Measurements from ENCODE around the gene PHRF1. TPM values are rescaled to one million over a fixed set of nuclear protein-coding genes. Genes with fewer than 3 reads are reported as not detected.

Gene PHRF1
- polyA plus RNA-seq, 1 of the 3 experiments (the other 2 are of a cell fraction), result 22.7 TPM

DNA sequence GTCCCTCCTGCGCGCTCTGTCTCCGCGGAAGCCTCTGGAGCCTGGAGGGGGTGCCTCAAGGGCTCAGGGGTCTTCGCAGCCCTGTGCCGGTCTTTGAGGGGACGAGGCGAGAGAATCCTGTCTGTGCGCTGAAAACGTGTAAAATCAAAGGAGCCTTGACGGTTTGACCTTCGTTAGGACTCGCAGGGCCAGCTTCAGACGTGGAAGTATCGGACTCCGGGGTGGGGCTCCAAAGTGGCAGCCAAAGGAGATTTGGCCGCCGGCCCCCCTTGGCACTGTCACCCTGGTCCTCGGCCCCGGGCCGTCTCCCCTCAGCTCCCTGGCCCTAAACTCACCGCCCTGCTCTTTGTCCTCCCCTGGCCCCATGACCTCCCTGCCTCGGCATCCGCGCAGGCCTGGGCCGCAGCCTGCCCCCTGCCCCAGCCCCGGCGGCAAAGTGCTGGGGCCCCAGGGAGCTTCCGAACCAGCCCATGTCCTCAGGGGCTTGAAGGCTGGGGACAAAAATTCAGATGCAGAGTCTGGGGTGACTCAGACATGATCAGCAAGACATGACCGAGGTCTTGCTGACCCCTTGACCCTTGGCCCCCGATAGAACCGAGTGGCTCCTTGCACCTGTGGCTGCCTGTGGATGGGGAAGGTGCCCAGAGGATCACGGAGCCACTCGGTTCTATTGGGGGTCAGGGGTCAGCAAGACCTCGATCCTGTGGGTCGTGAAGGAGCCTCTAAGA, 6.9 kb upstream of the PHRF1 start:
- TF ChIP-seq SMC3 (IDR thresholded peaks at IDR 0.05; ENCODE audit: low read depth, low read length) (no peak), ELF1 (IDR thresholded peaks at IDR 0.05) (no peak), FOXJ3 (CRISPR knock-in tag; IDR thresholded peaks at IDR 0.05) (no peak), FOSL2 (IDR thresholded peaks at IDR 0.05; ENCODE audit: borderline replicate concordance, low read depth) (no peak), JUND (IDR thresholded peaks at IDR 0.05) (no peak), REST (IDR thresholded peaks at IDR 0.05; ENCODE audit: low read depth, low read length) (no peak), GABPA (IDR thresholded peaks at IDR 0.05; ENCODE audit: low read depth) (no peak), YY1 (IDR thresholded peaks at IDR 0.05; ENCODE audit: low read depth) (no peak), SIN3A (IDR thresholded peaks at IDR 0.05; ENCODE audit: borderline replicate concordance, low read depth, low read length) (no peak), MXI1 (IDR thresholded peaks at IDR 0.05; ENCODE audit: low read depth, low read length) (no peak)
- TF ChIP-seq, protein P1, sequence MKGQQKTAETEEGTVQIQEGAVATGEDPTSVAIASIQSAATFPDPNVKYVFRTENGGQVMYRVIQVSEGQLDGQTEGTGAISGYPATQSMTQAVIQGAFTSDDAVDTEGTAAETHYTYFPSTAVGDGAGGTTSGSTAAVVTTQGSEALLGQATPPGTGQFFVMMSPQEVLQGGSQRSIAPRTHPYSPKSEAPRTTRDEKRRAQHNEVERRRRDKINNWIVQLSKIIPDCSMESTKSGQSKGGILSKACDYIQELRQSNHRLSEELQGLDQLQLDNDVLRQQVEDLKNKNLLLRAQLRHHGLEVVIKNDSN (IDR thresholded peaks at IDR 0.05; ENCODE audit: borderline replicate concordance, low read depth), result no peak
- TF ChIP-seq, protein P2, sequence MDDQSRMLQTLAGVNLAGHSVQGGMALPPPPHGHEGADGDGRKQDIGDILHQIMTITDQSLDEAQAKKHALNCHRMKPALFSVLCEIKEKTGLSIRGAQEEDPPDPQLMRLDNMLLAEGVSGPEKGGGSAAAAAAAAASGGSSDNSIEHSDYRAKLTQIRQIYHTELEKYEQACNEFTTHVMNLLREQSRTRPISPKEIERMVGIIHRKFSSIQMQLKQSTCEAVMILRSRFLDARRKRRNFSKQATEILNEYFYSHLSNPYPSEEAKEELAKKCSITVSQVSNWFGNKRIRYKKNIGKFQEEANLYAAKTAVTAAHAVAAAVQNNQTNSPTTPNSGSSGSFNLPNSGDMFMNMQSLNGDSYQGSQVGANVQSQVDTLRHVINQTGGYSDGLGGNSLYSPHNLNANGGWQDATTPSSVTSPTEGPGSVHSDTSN (IDR thresholded peaks at IDR 0.05), result no peak
- Histone ChIP-seq H2AFZ (ENCODE audit: low read depth) (0 out of 2 replicates have a peak overlapping the region, but pooled peaks have one; percentile 46), H3K36me3 (replicated peaks in 1 of 2; ENCODE audit: control insufficient read depth in 1 of 2, insufficient read depth in 2 of 2, low read length in 1 of 2) (no peaks in the 10 kb centered on the region), H3K9me2 (no peaks in the 10 kb centered on the region), H3K79me2 (ENCODE audit: insufficient read depth) (peaks cover 11% of the 10 kb centered on the region; the same call in 1 of the 2 replicates), H3F3A (replicated peaks; ENCODE audit: insufficient read depth) (peaks cover 6% of the 10 kb centered on the region), H4K20me1 (ENCODE audit: insufficient read depth) (no peaks in the 10 kb centered on the region), H3K4me1 (ENCODE audit: control insufficient read depth in 1 of 2, insufficient read depth in 2 of 2, low read depth in 1 of 2, low read length in 1 of 2) (peaks cover 6 to 27% of the 10 kb centered on the region in 2 experiments; a peak in 2 of 4 replicates), H3K9me3 (no peaks in the 10 kb centered on the region), H3K27me3 (ENCODE audit: insufficient read depth) (no peaks in the 10 kb centered on the region), H3K4me3 (ENCODE audit: low read depth in 2 of 2, low read length in 1 of 2) (peak overlapping the region; percentile 72 to 88), H3K9ac (peak overlapping the region; percentile 96), H3K4me2 (peak overlapping the region; percentile 98), H3K27ac (ENCODE audit: low read depth in 2 of 2, low read length in 1 of 2) (peak overlapping the region in 1 of 2 experiments; percentile 76; a peak in 1 of 4 replicates)
- POLR2A ChIA-PET, result interaction anchor here (1.5 kb wide), 1 partner anchor 14 kb away, joined by 6 read pairs; no protein-coding TSS in a partner anchor
- WGBS (ENCODE audit: low lambda C conversion rate), result 87% methylated on average over 25 of the region's 36 CpGs
- CTCF ChIA-PET, result interaction anchor here (1.0 to 6.8 kb wide), 3 partner anchors 14 to 154 kb away, joined by 3 to 41 read pairs (median 3); no protein-coding TSS in a partner anchor
- DNase-seq, result no peak
